Measurements from ENCODE around the gene SFXN5. TPM values are rescaled to one million over a fixed set of nuclear protein-coding genes. Genes with fewer than 3 reads are reported as not detected.

Gene SFXN5
- total RNA-seq, 2 donors from 2014 or later, result 16.1 to 26.4 TPM

- intact Hi-C loops (cut with DNase I), result loop anchor here (5.0 kb wide), 1 partner anchor 41 kb away; no protein-coding TSS in a partner anchor
- no peak overlapping the region for H3K9ac ChIP-seq (ENCODE audit: low read depth in 2 of 2, low read length in 2 of 2)
- DNase-seq, result no peak
- H3K4me1 ChIP-seq, result no peaks in the 10 kb centered on the region
- no peaks in the 10 kb centered on the region for H3K9me3 ChIP-seq
- H3K27ac ChIP-seq, result no peak overlapping the region
- peaks cover 10% of the 10 kb centered on the region for H3K27me3 ChIP-seq
- no peak overlapping the region for H3K4me3 ChIP-seq
- TF ChIP-seq CTCF (IDR thresholded peaks at IDR 0.05), result no peak
- H3K36me3 ChIP-seq, result no peaks in the 10 kb centered on the region
Measured at GRCh38 chr2:72932805-72933204, 138.7 kb downstream of the SFXN5 start.

GRCh38 chr2:72932045-72932740, 139.3 kb downstream of the SFXN5 start:
- Histone ChIP-seq H3K27me3 (peaks cover 16% of the 10 kb centered on the region), H3K4me1 (no peaks in the 10 kb centered on the region), H3K9ac (ENCODE audit: low read depth in 2 of 2, low read length in 2 of 2) (no peak overlapping the region), H3K9me3 (no peaks in the 10 kb centered on the region), H3K27ac (no peak overlapping the region), H3K4me3 (no peak overlapping the region), H3K36me3 (no peaks in the 10 kb centered on the region)
- intact Hi-C loops (cut with DNase I), result loop anchor here (5.0 kb wide), 1 partner anchor 40 kb away; no protein-coding TSS in a partner anchor
- no peak for DNase-seq
- no peak for TF ChIP-seq CTCF (IDR thresholded peaks at IDR 0.05)

- Histone ChIP-seq H3K36me3 (no peaks in the 10 kb centered on the region), H3K4me3 (no peak overlapping the region), H3K27ac (no peak overlapping the region), H3K9ac (ENCODE audit: low read depth in 2 of 2, low read length in 2 of 2) (no peak overlapping the region), H3K9me3 (no peaks in the 10 kb centered on the region), H3K27me3 (peaks cover 24% of the 10 kb centered on the region), H3K4me1 (no peaks in the 10 kb centered on the region)
- intact Hi-C loops (cut with DNase I), result loop anchor here (5.0 kb wide), 1 partner anchor 39 kb away; no protein-coding TSS in a partner anchor
- no peak for DNase-seq
- no peak for TF ChIP-seq CTCF (IDR thresholded peaks at IDR 0.05)
Measured at GRCh38 chr2:72931280-72931910, 140.1 kb downstream of the SFXN5 start.

GRCh38 chr2:72929010-72929409, 142.5 kb downstream of the SFXN5 start:
- peaks cover 8% of the 10 kb centered on the region for H3K4me1 ChIP-seq
- intact Hi-C loops (cut with DNase I), result no loop called here
- peaks cover 48% of the 10 kb centered on the region for H3K27me3 ChIP-seq
- no peak for DNase-seq
- H3K9me3 ChIP-seq, result no peaks in the 10 kb centered on the region
- no peak overlapping the region for H3K9ac ChIP-seq (ENCODE audit: low read depth in 2 of 2, low read length in 2 of 2)
- no peak overlapping the region for H3K4me3 ChIP-seq
- no peak overlapping the region for H3K27ac ChIP-seq
- no peak for TF ChIP-seq CTCF (IDR thresholded peaks at IDR 0.05)
- H3K36me3 ChIP-seq, result no peaks in the 10 kb centered on the region

- H3K27ac ChIP-seq, result no peak overlapping the region
- peaks cover 10% of the 10 kb centered on the region for H3K4me1 ChIP-seq
- no peak overlapping the region for H3K4me3 ChIP-seq
- no peak for TF ChIP-seq CTCF (IDR thresholded peaks at IDR 0.05)
- DNase-seq, result no peak
- H3K27me3 ChIP-seq, result peaks cover 58% of the 10 kb centered on the region
- H3K9me3 ChIP-seq, result no peaks in the 10 kb centered on the region
- H3K36me3 ChIP-seq, result no peaks in the 10 kb centered on the region
- H3K9ac ChIP-seq (ENCODE audit: low read depth in 2 of 2, low read length in 2 of 2), result no peak overlapping the region
- intact Hi-C loops (cut with DNase I), result no loop called here
Measured at GRCh38 chr2:72927619-72928550, 143.6 kb downstream of the SFXN5 start.
